ENCODE results near the gene SEMA3B.

The SEMA3B gene

DNA sequence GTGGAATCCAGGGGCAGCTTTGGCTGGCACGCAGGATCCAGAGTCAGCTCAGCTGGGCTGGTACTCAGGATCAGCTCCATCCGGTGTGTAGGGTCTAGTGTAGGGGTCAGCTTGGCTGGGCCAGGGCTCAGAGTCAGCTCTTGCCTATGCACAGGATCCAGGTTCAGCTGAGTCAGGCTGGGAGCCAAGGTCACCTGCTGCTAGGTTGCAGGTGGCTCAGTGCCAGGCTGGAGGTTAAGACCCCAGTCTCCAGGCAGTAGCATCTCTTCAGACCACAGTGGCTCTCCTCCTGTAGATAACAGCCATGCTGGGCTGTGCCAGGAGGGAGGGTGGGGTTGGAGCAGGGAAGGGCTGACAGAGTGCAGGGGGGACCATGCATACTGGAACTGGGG, 28.4 kb downstream of the SEMA3B start:
- ATAC-seq, result no peak
- TF ChIP-seq ZC3H10 (CRISPR knock-in tag; IDR thresholded peaks at IDR 0.05) (no peak), RARB (CRISPR knock-in tag; IDR thresholded peaks at IDR 0.05) (no peak), ZNF565 (CRISPR knock-in tag; conservative IDR thresholded peaks at IDR 0.05; ENCODE audit: low read depth) (no peak), TOX (CRISPR knock-in tag; IDR thresholded peaks at IDR 0.05; ENCODE audit: borderline replicate concordance) (no peak), ISL1 (CRISPR knock-in tag; IDR thresholded peaks at IDR 0.05) (no peak)
- TF ChIP-seq, protein P1, sequence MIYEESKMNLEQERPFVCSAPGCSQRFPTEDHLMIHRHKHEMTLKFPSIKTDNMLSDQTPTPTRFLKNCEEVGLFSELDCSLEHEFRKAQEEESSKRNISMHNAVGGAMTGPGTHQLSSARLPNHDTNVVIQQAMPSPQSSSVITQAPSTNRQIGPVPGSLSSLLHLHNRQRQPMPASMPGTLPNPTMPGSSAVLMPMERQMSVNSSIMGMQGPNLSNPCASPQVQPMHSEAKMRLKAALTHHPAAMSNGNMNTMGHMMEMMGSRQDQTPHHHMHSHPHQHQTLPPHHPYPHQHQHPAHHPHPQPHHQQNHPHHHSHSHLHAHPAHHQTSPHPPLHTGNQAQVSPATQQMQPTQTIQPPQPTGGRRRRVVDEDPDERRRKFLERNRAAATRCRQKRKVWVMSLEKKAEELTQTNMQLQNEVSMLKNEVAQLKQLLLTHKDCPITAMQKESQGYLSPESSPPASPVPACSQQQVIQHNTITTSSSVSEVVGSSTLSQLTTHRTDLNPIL (CRISPR knock-in tag; IDR thresholded peaks at IDR 0.05; ENCODE audit: low read depth), result no peak
- TF ChIP-seq, protein P2, sequence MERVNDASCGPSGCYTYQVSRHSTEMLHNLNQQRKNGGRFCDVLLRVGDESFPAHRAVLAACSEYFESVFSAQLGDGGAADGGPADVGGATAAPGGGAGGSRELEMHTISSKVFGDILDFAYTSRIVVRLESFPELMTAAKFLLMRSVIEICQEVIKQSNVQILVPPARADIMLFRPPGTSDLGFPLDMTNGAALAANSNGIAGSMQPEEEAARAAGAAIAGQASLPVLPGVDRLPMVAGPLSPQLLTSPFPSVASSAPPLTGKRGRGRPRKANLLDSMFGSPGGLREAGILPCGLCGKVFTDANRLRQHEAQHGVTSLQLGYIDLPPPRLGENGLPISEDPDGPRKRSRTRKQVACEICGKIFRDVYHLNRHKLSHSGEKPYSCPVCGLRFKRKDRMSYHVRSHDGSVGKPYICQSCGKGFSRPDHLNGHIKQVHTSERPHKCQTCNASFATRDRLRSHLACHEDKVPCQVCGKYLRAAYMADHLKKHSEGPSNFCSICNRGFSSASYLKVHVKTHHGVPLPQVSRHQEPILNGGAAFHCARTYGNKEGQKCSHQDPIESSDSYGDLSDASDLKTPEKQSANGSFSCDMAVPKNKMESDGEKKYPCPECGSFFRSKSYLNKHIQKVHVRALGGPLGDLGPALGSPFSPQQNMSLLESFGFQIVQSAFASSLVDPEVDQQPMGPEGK (CRISPR knock-in tag; IDR thresholded peaks at IDR 0.05; ENCODE audit: borderline replicate concordance), result no peak
- TF ChIP-seq, protein P3, sequence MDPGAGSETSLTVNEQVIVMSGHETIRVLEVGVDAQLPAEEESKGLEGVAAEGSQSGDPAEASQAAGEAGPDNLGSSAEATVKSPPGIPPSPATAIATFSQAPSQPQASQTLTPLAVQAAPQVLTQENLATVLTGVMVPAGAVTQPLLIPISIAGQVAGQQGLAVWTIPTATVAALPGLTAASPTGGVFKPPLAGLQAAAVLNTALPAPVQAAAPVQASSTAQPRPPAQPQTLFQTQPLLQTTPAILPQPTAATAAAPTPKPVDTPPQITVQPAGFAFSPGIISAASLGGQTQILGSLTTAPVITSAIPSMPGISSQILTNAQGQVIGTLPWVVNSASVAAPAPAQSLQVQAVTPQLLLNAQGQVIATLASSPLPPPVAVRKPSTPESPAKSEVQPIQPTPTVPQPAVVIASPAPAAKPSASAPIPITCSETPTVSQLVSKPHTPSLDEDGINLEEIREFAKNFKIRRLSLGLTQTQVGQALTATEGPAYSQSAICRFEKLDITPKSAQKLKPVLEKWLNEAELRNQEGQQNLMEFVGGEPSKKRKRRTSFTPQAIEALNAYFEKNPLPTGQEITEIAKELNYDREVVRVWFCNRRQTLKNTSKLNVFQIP (CRISPR knock-in tag; IDR thresholded peaks at IDR 0.05; ENCODE audit: borderline replicate concordance, low read depth), result no peak

DNA sequence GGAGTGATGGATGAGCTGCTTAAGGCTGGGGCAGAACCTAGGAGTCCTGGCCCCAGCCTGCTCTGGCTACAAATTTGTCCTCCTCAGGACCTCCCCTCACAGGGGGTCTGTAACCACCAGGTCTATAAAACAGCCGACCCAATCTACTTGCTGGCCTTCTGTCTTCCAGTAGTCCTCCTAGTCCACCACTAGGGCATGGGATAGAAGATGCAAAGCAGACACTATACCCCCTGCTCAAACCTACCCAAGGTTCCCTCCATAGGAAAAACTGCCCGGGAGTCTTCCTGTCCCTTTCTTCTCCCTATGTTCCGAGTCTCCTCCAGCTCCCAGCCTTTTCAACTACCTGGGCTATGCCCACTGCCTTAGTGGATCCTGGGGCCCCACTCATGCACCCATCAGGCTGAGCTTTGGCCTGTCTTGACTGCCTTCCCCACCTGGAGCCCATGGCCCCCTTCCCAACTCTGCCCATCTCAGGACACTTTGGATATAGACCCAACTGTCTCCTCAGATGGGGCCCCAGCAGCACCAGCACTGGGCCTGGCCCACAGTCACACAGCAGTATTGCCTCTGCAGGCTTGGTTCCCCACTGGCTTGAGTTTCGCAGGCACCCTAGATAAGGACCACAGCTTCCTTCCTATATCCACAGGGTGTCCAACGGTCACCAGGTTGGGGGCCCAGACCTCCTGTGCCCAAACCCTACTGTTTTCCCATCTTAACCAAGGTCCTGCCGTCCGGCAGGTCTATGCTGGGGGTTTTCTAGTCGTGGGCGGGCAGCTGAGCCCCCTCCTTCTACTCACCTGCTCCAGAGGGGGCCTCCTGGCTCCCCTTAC, 29.2 kb downstream of the SEMA3B start:
- TF ChIP-seq BACH2 (CRISPR knock-in tag; IDR thresholded peaks at IDR 0.05; ENCODE audit: borderline replicate concordance) (no peak), ZNF70 (CRISPR knock-in tag; IDR thresholded peaks at IDR 0.05) (no peak), ZNF565 (CRISPR knock-in tag; conservative IDR thresholded peaks at IDR 0.05; ENCODE audit: low read depth) (no peak), OSR1 (CRISPR knock-in tag; IDR thresholded peaks at IDR 0.05) (no peak), CSDC2 (CRISPR knock-in tag; IDR thresholded peaks at IDR 0.05) (no peak), ESRRG (CRISPR knock-in tag; IDR thresholded peaks at IDR 0.05) (no peak), RARB (CRISPR knock-in tag; IDR thresholded peaks at IDR 0.05) (no peak), ZFP30 (CRISPR knock-in tag; IDR thresholded peaks at IDR 0.05) (no peak), SNAI2 (CRISPR knock-in tag; IDR thresholded peaks at IDR 0.05) (no peak), ISL1 (CRISPR knock-in tag; IDR thresholded peaks at IDR 0.05) (no peak), ZFP3 (CRISPR knock-in tag; IDR thresholded peaks at IDR 0.05) (no peak), ARNTL (CRISPR knock-in tag; IDR thresholded peaks at IDR 0.05; ENCODE audit: borderline replicate concordance, low read depth) (no peak), ZNF8 (CRISPR knock-in tag; IDR thresholded peaks at IDR 0.05) (no peak), ZC3H10 (CRISPR knock-in tag; IDR thresholded peaks at IDR 0.05) (no peak), TCF4 (CRISPR knock-in tag; IDR thresholded peaks at IDR 0.05; ENCODE audit: borderline replicate concordance) (no peak)
- TF ChIP-seq, protein P3 (CRISPR knock-in tag; IDR thresholded peaks at IDR 0.05; ENCODE audit: borderline replicate concordance, low read depth), result no peak
- TF ChIP-seq, protein P4, sequence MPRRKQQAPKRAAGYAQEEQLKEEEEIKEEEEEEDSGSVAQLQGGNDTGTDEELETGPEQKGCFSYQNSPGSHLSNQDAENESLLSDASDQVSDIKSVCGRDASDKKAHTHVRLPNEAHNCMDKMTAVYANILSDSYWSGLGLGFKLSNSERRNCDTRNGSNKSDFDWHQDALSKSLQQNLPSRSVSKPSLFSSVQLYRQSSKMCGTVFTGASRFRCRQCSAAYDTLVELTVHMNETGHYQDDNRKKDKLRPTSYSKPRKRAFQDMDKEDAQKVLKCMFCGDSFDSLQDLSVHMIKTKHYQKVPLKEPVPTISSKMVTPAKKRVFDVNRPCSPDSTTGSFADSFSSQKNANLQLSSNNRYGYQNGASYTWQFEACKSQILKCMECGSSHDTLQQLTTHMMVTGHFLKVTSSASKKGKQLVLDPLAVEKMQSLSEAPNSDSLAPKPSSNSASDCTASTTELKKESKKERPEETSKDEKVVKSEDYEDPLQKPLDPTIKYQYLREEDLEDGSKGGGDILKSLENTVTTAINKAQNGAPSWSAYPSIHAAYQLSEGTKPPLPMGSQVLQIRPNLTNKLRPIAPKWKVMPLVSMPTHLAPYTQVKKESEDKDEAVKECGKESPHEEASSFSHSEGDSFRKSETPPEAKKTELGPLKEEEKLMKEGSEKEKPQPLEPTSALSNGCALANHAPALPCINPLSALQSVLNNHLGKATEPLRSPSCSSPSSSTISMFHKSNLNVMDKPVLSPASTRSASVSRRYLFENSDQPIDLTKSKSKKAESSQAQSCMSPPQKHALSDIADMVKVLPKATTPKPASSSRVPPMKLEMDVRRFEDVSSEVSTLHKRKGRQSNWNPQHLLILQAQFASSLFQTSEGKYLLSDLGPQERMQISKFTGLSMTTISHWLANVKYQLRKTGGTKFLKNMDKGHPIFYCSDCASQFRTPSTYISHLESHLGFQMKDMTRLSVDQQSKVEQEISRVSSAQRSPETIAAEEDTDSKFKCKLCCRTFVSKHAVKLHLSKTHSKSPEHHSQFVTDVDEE (CRISPR knock-in tag; IDR thresholded peaks at IDR 0.05), result no peak
- TF ChIP-seq, protein P5, sequence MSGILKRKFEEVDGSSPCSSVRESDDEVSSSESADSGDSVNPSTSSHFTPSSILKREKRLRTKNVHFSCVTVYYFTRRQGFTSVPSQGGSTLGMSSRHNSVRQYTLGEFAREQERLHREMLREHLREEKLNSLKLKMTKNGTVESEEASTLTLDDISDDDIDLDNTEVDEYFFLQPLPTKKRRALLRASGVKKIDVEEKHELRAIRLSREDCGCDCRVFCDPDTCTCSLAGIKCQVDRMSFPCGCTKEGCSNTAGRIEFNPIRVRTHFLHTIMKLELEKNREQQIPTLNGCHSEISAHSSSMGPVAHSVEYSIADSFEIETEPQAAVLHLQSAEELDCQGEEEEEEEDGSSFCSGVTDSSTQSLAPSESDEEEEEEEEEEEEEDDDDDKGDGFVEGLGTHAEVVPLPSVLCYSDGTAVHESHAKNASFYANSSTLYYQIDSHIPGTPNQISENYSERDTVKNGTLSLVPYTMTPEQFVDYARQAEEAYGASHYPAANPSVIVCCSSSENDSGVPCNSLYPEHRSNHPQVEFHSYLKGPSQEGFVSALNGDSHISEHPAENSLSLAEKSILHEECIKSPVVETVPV (CRISPR knock-in tag; IDR thresholded peaks at IDR 0.05), result no peak
- TF ChIP-seq, protein P2 (CRISPR knock-in tag; IDR thresholded peaks at IDR 0.05; ENCODE audit: borderline replicate concordance), result no peak
- TF ChIP-seq, protein P1 (CRISPR knock-in tag; IDR thresholded peaks at IDR 0.05; ENCODE audit: low read depth), result no peak
- no peak for ATAC-seq
